Subcutaneous adipose tissue (tissue), 4 donors: ENCODE data around the gene QSOX2. TPM values are rescaled to one million over a fixed set of nuclear protein-coding genes. Genes with fewer than 3 reads are reported as not detected.

Experiments used
- CTCF ChIP-seq: fragments of 450-650 bp; IDR thresholded peaks from one replicate; pipeline ENCODE4 v1.5.1; 2016; ENCODE audit warnings: low read depth, mild to moderate bottlenecking, control low read depth, antibody characterized with exemption, moderate library complexity
- total RNA-seq, 4 donors: library from RNA; depleted of rRNA; stranded (reverse); fragments of >200 nt; gene quantifications; one replicate each; pipeline ENCODE4 v1.1.0, GENCODE V29; 2016

Gene QSOX2
- total RNA-seq, 4 donors from 2014 or later: 3.7 to 5.3 (median 4.5) TPM

GRCh38 chr9:136193127-136193890 lies 52.3 kb downstream of the QSOX2 start:
- no peak for TF ChIP-seq CTCF

- TF ChIP-seq CTCF: no peak
Observed at GRCh38 chr9:136192289-136193126, 53.1 kb downstream of the QSOX2 start.

- TF ChIP-seq CTCF: no peak
Observed at GRCh38 chr9:136191960-136192286, 53.7 kb downstream of the QSOX2 start.

- no peak for TF ChIP-seq CTCF
Observed at GRCh38 chr9:136191099-136191959, 54.3 kb downstream of the QSOX2 start.

GRCh38 chr9:136190656-136191055 lies 55.0 kb downstream of the QSOX2 start:
- TF ChIP-seq CTCF: no peak

- TF ChIP-seq CTCF: no peak
Observed at GRCh38 chr9:136190237-136190601, 55.4 kb downstream of the QSOX2 start.
